ENCODE measurements around the gene VKORC1L1. TPM values are rescaled to one million over a fixed set of nuclear protein-coding genes. Genes with fewer than 3 reads are reported as not detected.

Gene VKORC1L1
- polyA plus RNA-seq, 1 donor from 2014 or later, result 18.2 TPM

GRCh38 chr7:65978891-65979582 is 106.2 kb downstream of the VKORC1L1 start:
- no peaks in the 10 kb centered on the region for H3K9me2 ChIP-seq (ENCODE audit: insufficient read depth, low read length)
- no peak overlapping the region for H3K4me3 ChIP-seq (ENCODE audit: low read length)
- peaks cover 14% of the 10 kb centered on the region for H3K79me2 ChIP-seq (replicated peaks; ENCODE audit: insufficient read depth, low read length)
- H2AFZ ChIP-seq (ENCODE audit: low read depth, low read length), result no peak overlapping the region
- no peaks in the 10 kb centered on the region for H3K27me3 ChIP-seq (ENCODE audit: insufficient read depth, low read depth, low read length)
- H3K9ac ChIP-seq (ENCODE audit: low read length), result no peak overlapping the region
- no peak overlapping the region for H3K4me2 ChIP-seq (ENCODE audit: low read length)
- no peak overlapping the region for H3K27ac ChIP-seq (ENCODE audit: low read length)
- no peak for TF ChIP-seq RAD21 (conservative IDR thresholded peaks at IDR 0.05)
- no peak for TF ChIP-seq MXI1 (conservative IDR thresholded peaks at IDR 0.05; ENCODE audit: poor library complexity, severe bottlenecking)
- TF ChIP-seq EP300 (conservative IDR thresholded peaks at IDR 0.05; ENCODE audit: poor library complexity, severe bottlenecking), result no peak
- TF ChIP-seq REST (IDR thresholded peaks at IDR 0.05; ENCODE audit: borderline replicate concordance), result no peak
- TF ChIP-seq POLR2AphosphoS5 (IDR thresholded peaks at IDR 0.05), result no peak
- TF ChIP-seq CTCF (IDR thresholded peaks at IDR 0.05; ENCODE audit: poor library complexity, severe bottlenecking), result no peak
- TF ChIP-seq EZH2 (IDR thresholded peaks at IDR 0.05; ENCODE audit: borderline replicate concordance, insufficient read depth, low read length, poor library complexity, severe bottlenecking), result no peak
- no peak for TF ChIP-seq SMC3 (conservative IDR thresholded peaks at IDR 0.05; ENCODE audit: poor library complexity)
- no peak for TF ChIP-seq TAF1 (IDR thresholded peaks at IDR 0.05; ENCODE audit: low read depth)
- H3F3A ChIP-seq (ENCODE audit: insufficient read depth, low read length, poor library complexity, severe bottlenecking), result no peaks in the 10 kb centered on the region
- H3K9me3 ChIP-seq (ENCODE audit: low read length), result no peaks in the 10 kb centered on the region
- H4K20me1 ChIP-seq (ENCODE audit: insufficient read depth), result no peaks in the 10 kb centered on the region
- H3K36me3 ChIP-seq (ENCODE audit: insufficient read depth, low read length), result no peaks in the 10 kb centered on the region

GRCh38 chr7:65979583-65980477 is 107.0 kb downstream of the VKORC1L1 start:
- H3K27me3 ChIP-seq (ENCODE audit: insufficient read depth, low read depth, low read length), result no peaks in the 10 kb centered on the region
- H3K36me3 ChIP-seq (ENCODE audit: insufficient read depth, low read length), result no peaks in the 10 kb centered on the region
- peaks cover 14% of the 10 kb centered on the region for H3K79me2 ChIP-seq (replicated peaks; ENCODE audit: insufficient read depth, low read length)
- H3F3A ChIP-seq (ENCODE audit: insufficient read depth, low read length, poor library complexity, severe bottlenecking), result no peaks in the 10 kb centered on the region
- no peaks in the 10 kb centered on the region for H4K20me1 ChIP-seq (ENCODE audit: insufficient read depth)
- peak overlapping the region; percentile 95 for H3K4me3 ChIP-seq (ENCODE audit: low read length)
- no peak overlapping the region for H2AFZ ChIP-seq (ENCODE audit: low read depth, low read length)
- H3K9me2 ChIP-seq (ENCODE audit: insufficient read depth, low read length), result no peaks in the 10 kb centered on the region
- H3K9ac ChIP-seq (ENCODE audit: low read length), result no peak overlapping the region
- H3K9me3 ChIP-seq (ENCODE audit: low read length), result no peaks in the 10 kb centered on the region
- TF ChIP-seq TAF1 (IDR thresholded peaks at IDR 0.05; ENCODE audit: low read depth) (no peak), EZH2 (IDR thresholded peaks at IDR 0.05; ENCODE audit: borderline replicate concordance, insufficient read depth, low read length, poor library complexity, severe bottlenecking) (no peak), REST (IDR thresholded peaks at IDR 0.05; ENCODE audit: borderline replicate concordance) (no peak), CTCF (IDR thresholded peaks at IDR 0.05; ENCODE audit: poor library complexity, severe bottlenecking) (no peak), POLR2AphosphoS5 (IDR thresholded peaks at IDR 0.05) (no peak), EP300 (conservative IDR thresholded peaks at IDR 0.05; ENCODE audit: poor library complexity, severe bottlenecking) (no peak), MXI1 (conservative IDR thresholded peaks at IDR 0.05; ENCODE audit: poor library complexity, severe bottlenecking) (no peak), SMC3 (conservative IDR thresholded peaks at IDR 0.05; ENCODE audit: poor library complexity) (no peak), RAD21 (conservative IDR thresholded peaks at IDR 0.05) (no peak)
- H3K4me2 ChIP-seq (ENCODE audit: low read length), result no peak overlapping the region
- no peak overlapping the region for H3K27ac ChIP-seq (ENCODE audit: low read length)

All from neural cell (in vitro differentiated cells).